ENCODE data around the gene HCFC2.

Gene HCFC2

DNA sequence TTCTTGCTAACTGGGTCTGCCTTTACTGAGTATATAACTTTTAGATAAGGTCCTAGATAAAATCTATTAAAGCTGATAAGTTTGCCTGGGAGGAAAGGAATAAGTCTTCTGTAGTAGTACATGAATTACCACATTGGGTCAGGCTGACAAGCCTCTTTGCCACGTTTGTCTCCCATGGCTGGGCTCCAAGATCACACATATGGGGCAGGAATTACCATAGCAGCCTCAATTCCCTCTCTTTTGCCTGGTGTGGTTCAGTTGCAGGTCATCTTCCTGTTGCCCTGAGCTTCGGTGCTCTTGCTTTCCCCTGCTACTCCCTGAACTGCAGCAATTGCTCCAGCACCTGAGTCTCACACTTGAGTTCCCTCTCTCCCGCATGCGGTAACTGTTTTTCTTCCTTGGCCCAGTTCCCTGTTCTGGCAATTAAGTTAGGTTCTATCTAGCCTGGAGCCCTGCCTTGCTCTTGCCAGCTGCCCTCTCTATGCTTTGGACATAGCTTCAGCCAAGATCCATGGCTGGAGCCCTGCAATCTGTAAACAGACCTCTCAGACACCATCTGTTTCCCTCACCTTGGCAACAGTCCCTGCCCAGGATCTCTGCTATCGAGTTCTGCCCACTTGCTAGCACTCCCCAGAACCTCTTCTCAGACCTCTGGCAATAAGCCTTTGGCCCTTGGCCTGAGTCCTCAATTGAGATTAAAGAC lies 8.5 kb upstream of the HCFC2 start:
- Histone ChIP-seq H3K36me3 (ENCODE audit: insufficient read depth, low read length) (no peaks in the 10 kb centered on the region), H3K4me3 (ENCODE audit: low read length, poor library complexity, severe bottlenecking) (no peak overlapping the region), H3K27me3 (ENCODE audit: insufficient read depth, low read length, poor library complexity, severe bottlenecking) (no peaks in the 10 kb centered on the region), H3K9me2 (replicated peaks; ENCODE audit: low read depth, low read length) (no peaks in the 10 kb centered on the region), H3K9ac (ENCODE audit: low read depth, low read length, poor library complexity, severe bottlenecking) (no peak overlapping the region), H3F3A (ENCODE audit: low read depth) (no peaks in the 10 kb centered on the region), H4K20me1 (ENCODE audit: insufficient read depth, low read length, poor library complexity, severe bottlenecking) (no peaks in the 10 kb centered on the region), H3K9me3 (ENCODE audit: insufficient read depth, low read depth, low read length) (no peaks in the 10 kb centered on the region), H2AFZ (ENCODE audit: low read length) (no peak overlapping the region), H3K79me2 (ENCODE audit: insufficient read depth, low read length) (no peaks in the 10 kb centered on the region), H3K4me2 (ENCODE audit: low read depth, low read length, poor library complexity, severe bottlenecking) (no peak overlapping the region), H3K4me1 (ENCODE audit: insufficient read depth, low read length, poor library complexity, severe bottlenecking) (no peaks in the 10 kb centered on the region)
- TF ChIP-seq, protein P1, sequence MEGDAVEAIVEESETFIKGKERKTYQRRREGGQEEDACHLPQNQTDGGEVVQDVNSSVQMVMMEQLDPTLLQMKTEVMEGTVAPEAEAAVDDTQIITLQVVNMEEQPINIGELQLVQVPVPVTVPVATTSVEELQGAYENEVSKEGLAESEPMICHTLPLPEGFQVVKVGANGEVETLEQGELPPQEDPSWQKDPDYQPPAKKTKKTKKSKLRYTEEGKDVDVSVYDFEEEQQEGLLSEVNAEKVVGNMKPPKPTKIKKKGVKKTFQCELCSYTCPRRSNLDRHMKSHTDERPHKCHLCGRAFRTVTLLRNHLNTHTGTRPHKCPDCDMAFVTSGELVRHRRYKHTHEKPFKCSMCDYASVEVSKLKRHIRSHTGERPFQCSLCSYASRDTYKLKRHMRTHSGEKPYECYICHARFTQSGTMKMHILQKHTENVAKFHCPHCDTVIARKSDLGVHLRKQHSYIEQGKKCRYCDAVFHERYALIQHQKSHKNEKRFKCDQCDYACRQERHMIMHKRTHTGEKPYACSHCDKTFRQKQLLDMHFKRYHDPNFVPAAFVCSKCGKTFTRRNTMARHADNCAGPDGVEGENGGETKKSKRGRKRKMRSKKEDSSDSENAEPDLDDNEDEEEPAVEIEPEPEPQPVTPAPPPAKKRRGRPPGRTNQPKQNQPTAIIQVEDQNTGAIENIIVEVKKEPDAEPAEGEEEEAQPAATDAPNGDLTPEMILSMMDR (conservative IDR thresholded peaks at IDR 0.05; ENCODE audit: low read length): no peak
- no peak for TF ChIP-seq EZH2phosphoT487 (IDR thresholded peaks at IDR 0.05; ENCODE audit: borderline replicate concordance)

DNA sequence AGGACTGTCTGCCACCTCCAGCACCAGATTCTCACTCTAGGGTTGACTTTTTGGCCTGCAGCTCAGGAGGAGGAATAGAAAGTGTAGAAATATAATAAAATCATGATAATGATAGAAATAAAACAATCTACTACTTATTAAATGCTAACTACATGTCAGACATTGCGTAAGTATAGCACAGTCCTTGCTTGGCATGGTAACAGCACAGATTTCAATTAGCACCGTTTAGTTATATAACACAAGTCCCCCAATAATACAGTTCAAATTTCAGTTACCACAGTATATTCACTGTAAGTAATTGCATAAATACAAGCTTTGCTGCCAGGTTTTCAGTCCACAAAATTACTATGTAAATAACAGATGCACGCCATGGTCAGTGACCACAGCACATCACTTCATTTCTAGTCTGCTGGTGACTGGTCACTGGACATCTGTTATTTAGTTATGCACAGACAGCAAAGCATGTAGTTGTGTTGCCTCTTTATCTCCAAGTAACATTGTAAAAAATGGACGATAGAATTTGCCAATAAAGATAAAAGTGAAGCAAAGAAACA lies 7.8 kb upstream of the HCFC2 start:
- Histone ChIP-seq H3K9me3 (ENCODE audit: insufficient read depth, low read depth, low read length) (no peaks in the 10 kb centered on the region), H3K4me3 (ENCODE audit: low read length, poor library complexity, severe bottlenecking) (no peak overlapping the region), H3K79me2 (ENCODE audit: insufficient read depth, low read length) (no peaks in the 10 kb centered on the region), H3K9me2 (replicated peaks; ENCODE audit: low read depth, low read length) (no peaks in the 10 kb centered on the region), H2AFZ (ENCODE audit: low read length) (no peak overlapping the region), H3K4me1 (ENCODE audit: insufficient read depth, low read length, poor library complexity, severe bottlenecking) (no peaks in the 10 kb centered on the region), H3K36me3 (ENCODE audit: insufficient read depth, low read length) (no peaks in the 10 kb centered on the region), H4K20me1 (ENCODE audit: insufficient read depth, low read length, poor library complexity, severe bottlenecking) (no peaks in the 10 kb centered on the region), H3K9ac (ENCODE audit: low read depth, low read length, poor library complexity, severe bottlenecking) (no peak overlapping the region), H3K4me2 (ENCODE audit: low read depth, low read length, poor library complexity, severe bottlenecking) (no peak overlapping the region), H3F3A (ENCODE audit: low read depth) (no peaks in the 10 kb centered on the region), H3K27me3 (ENCODE audit: insufficient read depth, low read length, poor library complexity, severe bottlenecking) (no peaks in the 10 kb centered on the region)
- no peak for TF ChIP-seq EZH2phosphoT487 (IDR thresholded peaks at IDR 0.05; ENCODE audit: borderline replicate concordance)
- TF ChIP-seq, protein P1 (conservative IDR thresholded peaks at IDR 0.05; ENCODE audit: low read length): no peak

DNA sequence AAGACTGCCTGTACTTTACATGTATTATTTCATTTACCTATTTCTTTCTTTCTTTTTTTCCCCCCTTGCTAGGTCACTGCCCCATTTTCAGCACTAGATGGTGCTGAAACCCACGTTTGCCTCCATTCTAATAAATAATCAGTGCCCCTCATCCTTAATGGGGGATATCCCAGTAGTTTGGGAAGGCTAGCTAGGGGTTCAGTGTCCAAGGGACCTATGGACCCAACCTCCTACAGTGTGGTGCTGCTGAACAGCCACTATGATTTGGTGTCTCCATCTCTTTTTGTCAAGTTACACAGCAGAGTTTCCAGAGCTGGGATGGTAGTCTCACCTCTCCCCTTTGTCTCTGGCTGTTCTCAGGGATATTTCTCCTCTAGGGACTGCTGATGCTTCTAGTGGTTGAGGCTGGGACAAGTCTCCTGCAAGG lies 6.5 kb upstream of the HCFC2 start:
- Histone ChIP-seq H3K9ac (ENCODE audit: low read depth, low read length, poor library complexity, severe bottlenecking) (no peak overlapping the region), H4K20me1 (ENCODE audit: insufficient read depth, low read length, poor library complexity, severe bottlenecking) (no peaks in the 10 kb centered on the region), H3K27me3 (ENCODE audit: insufficient read depth, low read length, poor library complexity, severe bottlenecking) (no peaks in the 10 kb centered on the region), H3K79me2 (ENCODE audit: insufficient read depth, low read length) (no peaks in the 10 kb centered on the region), H3K36me3 (ENCODE audit: insufficient read depth, low read length) (no peaks in the 10 kb centered on the region), H3K4me3 (ENCODE audit: low read length, poor library complexity, severe bottlenecking) (no peak overlapping the region), H3K9me2 (replicated peaks; ENCODE audit: low read depth, low read length) (no peaks in the 10 kb centered on the region), H3K4me2 (ENCODE audit: low read depth, low read length, poor library complexity, severe bottlenecking) (no peak overlapping the region), H3K4me1 (ENCODE audit: insufficient read depth, low read length, poor library complexity, severe bottlenecking) (no peaks in the 10 kb centered on the region), H3F3A (ENCODE audit: low read depth) (no peaks in the 10 kb centered on the region), H3K9me3 (ENCODE audit: insufficient read depth, low read depth, low read length) (no peaks in the 10 kb centered on the region), H2AFZ (ENCODE audit: low read length) (no peak overlapping the region)
- no peak for TF ChIP-seq EZH2phosphoT487 (IDR thresholded peaks at IDR 0.05; ENCODE audit: borderline replicate concordance)
- TF ChIP-seq, protein P1 (conservative IDR thresholded peaks at IDR 0.05; ENCODE audit: low read length): peak; percentile 88

All from Loucy (cell line).